K562 (cell line): Measurements from ENCODE around the gene NRXN3.

Experiments used
- CBX5 ChIP-seq: IDR thresholded peaks from 2 replicates; pipeline ENCODE4 v1.6.1; 2014; ENCODE audit warnings: low read depth, borderline replicate concordance
- EP300 ChIP-seq: IDR thresholded peaks from 2 replicates; pipeline ENCODE4 v1.6.1; 2012; ENCODE audit warnings: low read length, improper control_type of control experiment
- EZH2 ChIP-seq: IDR thresholded peaks from 2 replicates; pipeline ENCODE4 v1.6.1; 2012; ENCODE audit warnings: low read depth, mild to moderate bottlenecking, inconsistent platforms, low read length, borderline replicate concordance
- HIVEP1 ChIP-seq: fragments of 250-450 bp; sonication (Bioruptor Pico); IDR thresholded peaks from 2 replicates; pipeline ENCODE4 v1.4.0; 2020; ENCODE audit warnings: mild to moderate bottlenecking
- NFE2 ChIP-seq: IDR thresholded peaks from 2 replicates; pipeline ENCODE4 v1.6.1; 2014; ENCODE audit warnings: antibody characterized with exemption, low read depth
- POLR2AphosphoS5 ChIP-seq: IDR thresholded peaks from 2 replicates; pipeline ENCODE4 v1.6.1; 2011; ENCODE audit warnings: mild to moderate bottlenecking, low read depth, low read length, moderate library complexity; ENCODE audit not compliant: control insufficient read depth, insufficient read depth
- TBL1XR1 ChIP-seq, 2 experiments: IDR thresholded peaks; 2 replicates each; pipeline ENCODE4 v1.6.1; 2012; ENCODE audit warnings: improper control_type of control experiment in 2 of 2, low read length in 2 of 2, mild to moderate bottlenecking in 1 of 2
- TRIM24 ChIP-seq, 2 experiments: fragments of 450-650 bp; IDR thresholded peaks; 2 replicates each; pipeline ENCODE4 v1.6.1; 2016
- ZFP36 ChIP-seq: fragments of 150-350 bp; IDR thresholded peaks from 2 replicates; pipeline ENCODE4 v1.6.1; 2018; ENCODE audit warnings: low read length, low read depth; ENCODE audit not compliant: partially characterized antibody
- ZNF766 ChIP-seq: fragments of 200-800 bp; sonication (Bioruptor generic); conservative IDR thresholded peaks from 2 replicates; pipeline ENCODE4 v1.6.1; 2016; ENCODE audit warnings: missing genetic modification characterization, missing compliant biosample characterization
- TF ChIP-seq, protein P1 (sequence below): sonication (generic); formaldehyde crosslinking; IDR thresholded peaks from 2 replicates; pipeline ENCODE4 v1.8.1; 2022; ENCODE audit warnings: missing genetic modification reagents
- TF ChIP-seq, protein P2 (sequence below), 3 experiments: IDR thresholded peaks in 2 of 3; conservative IDR thresholded peaks in 1 of 3; 2 replicates each; pipeline ENCODE4 v1.5.1; 2011 to 2012; ENCODE audit warnings: low read length in 3 of 3, mild to moderate bottlenecking in 3 of 3, control low read depth in 2 of 3, improper control_type of control experiment in 1 of 3, inconsistent platforms in 1 of 3, low read depth in 1 of 3, mixed read lengths in 1 of 3, moderate library complexity in 1 of 3; ENCODE audit not compliant: insufficient read depth in 2 of 3
- TF ChIP-seq, protein P3 (sequence below): sonication (generic); formaldehyde crosslinking; IDR thresholded peaks from 2 replicates; pipeline ENCODE4 v1.8.0; 2022; ENCODE audit warnings: missing genetic modification reagents, mild to moderate bottlenecking, borderline replicate concordance
- TF ChIP-seq, protein P4 (sequence below): fragments of 250-450 bp; sonication (Bioruptor Pico); IDR thresholded peaks from 2 replicates; pipeline ENCODE4 v1.4.0; 2020; ENCODE audit warnings: mild to moderate bottlenecking, moderate library complexity

DNA sequence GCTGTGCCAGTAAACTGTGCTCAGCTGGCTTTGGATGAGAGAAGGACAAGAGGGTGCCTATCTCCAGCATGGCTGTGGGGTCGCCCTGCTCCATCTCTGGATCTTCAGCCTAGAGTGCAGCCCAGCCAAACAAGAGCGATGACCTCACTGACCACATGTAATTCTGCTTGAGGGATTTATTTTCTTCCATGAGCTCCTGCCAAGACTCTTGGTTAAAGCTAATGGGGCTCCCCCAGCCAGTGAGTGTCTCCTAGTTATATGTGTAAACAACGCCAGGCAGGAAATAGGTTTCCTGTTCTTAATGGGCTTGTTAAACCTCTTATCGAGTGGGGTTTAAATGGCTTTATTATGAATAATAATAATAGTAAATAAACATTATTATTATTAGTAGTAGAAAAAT lies 397.2 kb downstream of the NRXN3 start:
- TF ChIP-seq, protein P1, sequence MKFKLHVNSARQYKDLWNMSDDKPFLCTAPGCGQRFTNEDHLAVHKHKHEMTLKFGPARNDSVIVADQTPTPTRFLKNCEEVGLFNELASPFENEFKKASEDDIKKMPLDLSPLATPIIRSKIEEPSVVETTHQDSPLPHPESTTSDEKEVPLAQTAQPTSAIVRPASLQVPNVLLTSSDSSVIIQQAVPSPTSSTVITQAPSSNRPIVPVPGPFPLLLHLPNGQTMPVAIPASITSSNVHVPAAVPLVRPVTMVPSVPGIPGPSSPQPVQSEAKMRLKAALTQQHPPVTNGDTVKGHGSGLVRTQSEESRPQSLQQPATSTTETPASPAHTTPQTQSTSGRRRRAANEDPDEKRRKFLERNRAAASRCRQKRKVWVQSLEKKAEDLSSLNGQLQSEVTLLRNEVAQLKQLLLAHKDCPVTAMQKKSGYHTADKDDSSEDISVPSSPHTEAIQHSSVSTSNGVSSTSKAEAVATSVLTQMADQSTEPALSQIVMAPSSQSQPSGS, result no peak
- TF ChIP-seq EP300 (no peak), ZNF766 (no peak), POLR2AphosphoS5 (no peak), EZH2 (no peak), ZFP36 (no peak), CBX5 (no peak), TBL1XR1 (IDR thresholded peaks at IDR 0.05; ENCODE audit: low read length in 2 of 2) (no peak), NFE2 (no peak), HIVEP1 (CRISPR knock-in tag) (no peak), TRIM24 (IDR thresholded peaks at IDR 0.05) (no peak)
- TF ChIP-seq, protein P2, sequence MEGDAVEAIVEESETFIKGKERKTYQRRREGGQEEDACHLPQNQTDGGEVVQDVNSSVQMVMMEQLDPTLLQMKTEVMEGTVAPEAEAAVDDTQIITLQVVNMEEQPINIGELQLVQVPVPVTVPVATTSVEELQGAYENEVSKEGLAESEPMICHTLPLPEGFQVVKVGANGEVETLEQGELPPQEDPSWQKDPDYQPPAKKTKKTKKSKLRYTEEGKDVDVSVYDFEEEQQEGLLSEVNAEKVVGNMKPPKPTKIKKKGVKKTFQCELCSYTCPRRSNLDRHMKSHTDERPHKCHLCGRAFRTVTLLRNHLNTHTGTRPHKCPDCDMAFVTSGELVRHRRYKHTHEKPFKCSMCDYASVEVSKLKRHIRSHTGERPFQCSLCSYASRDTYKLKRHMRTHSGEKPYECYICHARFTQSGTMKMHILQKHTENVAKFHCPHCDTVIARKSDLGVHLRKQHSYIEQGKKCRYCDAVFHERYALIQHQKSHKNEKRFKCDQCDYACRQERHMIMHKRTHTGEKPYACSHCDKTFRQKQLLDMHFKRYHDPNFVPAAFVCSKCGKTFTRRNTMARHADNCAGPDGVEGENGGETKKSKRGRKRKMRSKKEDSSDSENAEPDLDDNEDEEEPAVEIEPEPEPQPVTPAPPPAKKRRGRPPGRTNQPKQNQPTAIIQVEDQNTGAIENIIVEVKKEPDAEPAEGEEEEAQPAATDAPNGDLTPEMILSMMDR (IDR thresholded peaks at IDR 0.05 in 2 of 3, conservative IDR thresholded peaks at IDR 0.05 in 1 of 3; ENCODE audit: insufficient read depth in 2 of 3, low read depth in 1 of 3, low read length in 3 of 3), result no peak
- TF ChIP-seq, protein P3, sequence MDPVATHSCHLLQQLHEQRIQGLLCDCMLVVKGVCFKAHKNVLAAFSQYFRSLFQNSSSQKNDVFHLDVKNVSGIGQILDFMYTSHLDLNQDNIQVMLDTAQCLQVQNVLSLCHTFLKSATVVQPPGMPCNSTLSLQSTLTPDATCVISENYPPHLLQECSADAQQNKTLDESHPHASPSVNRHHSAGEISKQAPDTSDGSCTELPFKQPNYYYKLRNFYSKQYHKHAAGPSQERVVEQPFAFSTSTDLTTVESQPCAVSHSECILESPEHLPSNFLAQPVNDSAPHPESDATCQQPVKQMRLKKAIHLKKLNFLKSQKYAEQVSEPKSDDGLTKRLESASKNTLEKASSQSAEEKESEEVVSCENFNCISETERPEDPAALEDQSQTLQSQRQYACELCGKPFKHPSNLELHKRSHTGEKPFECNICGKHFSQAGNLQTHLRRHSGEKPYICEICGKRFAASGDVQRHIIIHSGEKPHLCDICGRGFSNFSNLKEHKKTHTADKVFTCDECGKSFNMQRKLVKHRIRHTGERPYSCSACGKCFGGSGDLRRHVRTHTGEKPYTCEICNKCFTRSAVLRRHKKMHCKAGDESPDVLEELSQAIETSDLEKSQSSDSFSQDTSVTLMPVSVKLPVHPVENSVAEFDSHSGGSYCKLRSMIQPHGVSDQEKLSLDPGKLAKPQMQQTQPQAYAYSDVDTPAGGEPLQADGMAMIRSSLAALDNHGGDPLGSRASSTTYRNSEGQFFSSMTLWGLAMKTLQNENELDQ (CRISPR knock-in tag), result no peak
- TF ChIP-seq, protein P4, sequence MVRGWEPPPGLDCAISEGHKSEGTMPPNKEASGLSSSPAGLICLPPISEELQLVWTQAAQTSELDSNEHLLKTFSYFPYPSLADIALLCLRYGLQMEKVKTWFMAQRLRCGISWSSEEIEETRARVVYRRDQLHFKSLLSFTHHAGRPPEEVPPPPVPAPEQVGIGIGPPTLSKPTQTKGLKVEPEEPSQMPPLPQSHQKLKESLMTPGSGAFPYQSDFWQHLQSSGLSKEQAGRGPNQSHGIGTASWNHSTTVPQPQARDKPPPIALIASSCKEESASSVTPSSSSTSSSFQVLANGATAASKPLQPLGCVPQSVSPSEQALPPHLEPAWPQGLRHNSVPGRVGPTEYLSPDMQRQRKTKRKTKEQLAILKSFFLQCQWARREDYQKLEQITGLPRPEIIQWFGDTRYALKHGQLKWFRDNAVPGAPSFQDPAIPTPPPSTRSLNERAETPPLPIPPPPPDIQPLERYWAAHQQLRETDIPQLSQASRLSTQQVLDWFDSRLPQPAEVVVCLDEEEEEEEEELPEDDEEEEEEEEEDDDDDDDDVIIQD (CRISPR knock-in tag), result no peak
